HG03108 (cell line): ENCODE results near the gene OR8K1.

Experiments
- ATAC-seq: cut with Tn5 transposase; IDR thresholded peaks from one replicate; pipeline ENCODE4 v1.9.1; 2021; ENCODE audit warnings: moderate library complexity; ENCODE audit not compliant: unreplicated experiment

Gene OR8K1

DNA sequence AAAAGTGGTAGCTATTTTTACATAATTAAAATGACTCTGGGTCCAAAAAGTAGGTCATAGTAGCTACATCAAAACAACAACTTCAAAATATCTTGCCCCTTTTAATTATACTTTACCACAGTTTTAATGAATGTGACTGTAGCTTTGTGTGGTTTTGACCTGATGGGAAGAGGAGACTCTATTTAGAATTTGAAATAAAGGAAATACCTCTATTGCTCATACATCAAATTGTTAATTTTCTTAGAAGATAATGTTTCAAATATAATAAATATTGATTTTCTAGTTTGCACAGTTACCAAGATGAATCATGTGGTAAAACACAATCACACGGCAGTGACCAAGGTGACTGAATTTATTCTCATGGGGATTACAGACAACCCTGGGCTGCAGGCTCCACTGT lies at the start of gene OR8K1:
Gene OR8K1, plus strand, starts transcription at position 301 of the 400 bp plus-strand sequence. Its CDS starts 0 bp downstream, at position 301.
- ATAC-seq = no peak

DNA sequence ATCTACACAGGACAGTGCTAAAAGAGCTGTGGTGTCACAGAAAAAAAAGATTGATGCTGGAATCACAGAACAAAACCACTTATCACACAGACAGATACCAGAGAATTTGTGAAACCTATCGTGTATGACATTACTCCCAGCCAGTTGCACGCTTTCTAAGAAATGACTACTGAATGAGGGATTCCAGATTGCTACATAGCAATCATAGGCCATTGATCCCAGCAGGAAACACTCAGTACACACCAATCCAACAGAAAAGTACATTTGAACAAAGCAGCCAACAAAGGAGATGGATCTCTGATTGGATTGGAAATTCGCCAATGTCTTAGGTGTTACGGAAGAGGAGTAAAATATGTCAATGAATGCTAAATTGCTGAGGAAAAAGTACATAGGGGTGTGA lies 48.9 kb upstream of the OR8K1 start:
- no peak for ATAC-seq

DNA sequence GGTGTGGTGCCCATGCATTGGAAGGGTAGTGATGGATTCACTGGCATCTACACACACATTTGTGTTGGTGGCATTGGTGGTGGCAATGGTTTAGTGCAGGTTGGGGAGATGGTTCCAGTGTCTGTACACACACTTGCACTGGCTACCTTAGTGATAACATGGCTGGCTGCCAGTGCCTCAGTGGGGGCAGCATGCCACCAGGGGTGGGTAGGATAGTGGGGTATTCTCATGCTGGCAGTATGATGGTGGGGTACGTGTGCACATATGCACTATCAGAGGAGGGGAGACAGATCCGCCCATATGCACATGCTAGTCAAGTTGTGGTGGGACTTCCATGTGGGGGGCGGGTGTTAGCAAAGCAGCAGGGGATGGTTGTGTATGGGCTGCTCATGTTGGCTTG lies 38.0 kb upstream of the OR8K1 start:
- no peak for ATAC-seq

DNA sequence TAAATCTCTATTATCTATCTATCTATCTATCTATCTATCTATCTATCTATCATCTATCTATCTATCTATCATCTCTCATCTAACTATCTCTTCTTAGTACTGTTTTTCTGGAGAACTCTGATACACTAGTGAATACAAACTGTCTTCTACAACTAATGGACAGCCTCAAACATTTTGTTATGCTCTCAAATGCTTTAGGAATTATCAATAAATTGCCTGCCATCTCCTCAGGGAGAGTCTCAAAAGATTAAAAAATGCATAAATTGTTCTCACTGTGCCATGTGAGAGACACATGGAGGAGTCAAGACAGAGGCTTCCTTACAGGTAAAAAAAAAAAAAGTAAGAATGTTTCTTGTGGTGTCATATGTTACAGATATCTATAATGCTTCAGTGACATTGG lies 31.0 kb upstream of the OR8K1 start, which contains the start of gene OR8K3:
Gene OR8K3, plus strand, starts transcription at position 301 of the 400 bp plus-strand sequence. CDS start 3,163 bp downstream, outside the sequence.
- no peak for ATAC-seq

DNA sequence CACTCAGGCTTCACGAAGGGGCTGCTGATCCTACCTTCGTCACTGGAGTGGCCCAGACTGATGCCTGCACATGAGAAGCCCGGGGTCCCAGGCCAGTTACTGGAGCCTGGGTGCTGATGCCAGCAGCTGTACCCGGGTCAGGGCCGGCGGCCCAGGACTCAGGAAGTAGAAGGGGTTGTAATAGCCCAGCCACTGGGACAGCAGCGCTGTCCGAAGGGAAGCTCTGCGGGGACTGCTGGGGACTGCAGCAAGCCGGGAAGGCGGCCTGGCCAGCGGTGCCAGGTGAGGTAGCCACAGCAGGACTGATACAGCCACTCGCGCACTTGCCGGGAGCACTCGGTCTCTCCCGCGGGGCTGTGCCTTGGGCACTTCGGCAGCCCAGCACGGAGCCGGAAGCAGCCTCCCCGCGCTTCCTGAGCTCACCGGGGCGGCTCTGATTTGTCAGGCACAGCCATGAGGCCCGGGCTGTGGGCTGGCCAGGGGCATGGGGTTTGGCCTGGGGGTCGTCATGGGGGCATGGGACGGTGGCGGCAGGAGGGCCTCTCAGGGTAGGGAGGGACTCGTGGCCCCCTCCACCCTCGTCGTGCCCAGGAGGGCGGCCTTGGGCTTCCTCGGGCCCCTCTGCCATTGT lies 13.9 kb upstream of the OR8K1 start:
- no peak for ATAC-seq

DNA sequence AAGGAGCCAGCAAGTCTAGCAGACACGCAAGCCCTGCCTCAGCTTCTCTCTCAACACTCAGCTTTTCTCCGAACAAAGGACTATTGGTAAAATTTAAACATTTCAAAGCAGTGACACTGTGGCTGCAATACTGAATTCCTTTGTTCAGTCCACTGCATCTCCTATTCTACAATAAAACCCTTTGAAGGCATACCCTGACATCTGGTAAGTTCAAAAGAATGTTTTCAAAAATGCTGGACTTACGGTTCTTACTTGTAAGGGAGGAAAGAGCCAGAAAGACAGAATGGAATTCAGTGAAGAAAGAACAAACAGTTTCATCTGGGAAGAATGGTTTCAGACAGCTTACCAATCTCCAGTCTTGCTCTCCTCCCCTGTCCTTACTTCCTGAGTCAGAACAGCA lies 12.7 kb upstream of the OR8K1 start:
- no peak for ATAC-seq

DNA sequence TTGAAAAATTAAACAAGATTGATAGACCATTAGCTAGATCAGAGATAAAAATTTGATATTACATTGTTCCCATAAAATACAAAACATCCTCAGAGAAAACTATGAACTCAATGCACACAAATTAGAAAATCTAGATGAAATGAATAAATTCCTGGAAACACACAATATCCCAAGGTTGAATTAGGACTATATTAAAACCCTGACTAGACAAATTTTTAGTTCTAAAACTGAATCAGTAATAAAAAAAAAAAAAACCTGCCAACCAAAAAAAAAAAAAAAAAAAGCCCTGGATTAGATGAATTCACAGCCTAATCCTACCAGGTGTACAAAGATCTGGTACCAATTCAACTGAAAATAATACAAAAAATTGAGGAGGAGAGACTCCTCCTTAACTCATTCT lies 5.5 kb upstream of the OR8K1 start:
- no peak for ATAC-seq

DNA sequence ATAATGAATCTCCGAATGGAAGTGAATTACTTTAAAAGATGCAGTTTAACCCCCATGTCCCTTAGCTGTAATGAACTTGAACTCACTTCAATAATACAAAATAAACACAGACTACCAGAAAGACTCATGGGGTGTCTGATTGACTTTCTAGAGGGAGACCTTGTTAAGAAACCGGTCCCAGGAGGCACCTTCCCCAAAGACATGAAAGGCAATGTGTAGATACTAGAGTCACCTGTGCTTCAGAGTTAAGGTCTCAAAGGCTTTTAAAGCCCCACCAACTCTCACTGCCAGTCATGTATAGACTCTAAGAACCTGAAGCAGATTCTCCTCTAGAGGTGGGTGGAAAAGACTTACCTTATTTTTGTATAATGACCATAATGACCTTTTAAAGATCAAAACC lies 8.2 kb downstream of the OR8K1 start, which contains the start of gene OR8J1:
Gene OR8J1, plus strand, starts transcription at position 301 of the 400 bp plus-strand sequence. CDS start 5,956 bp downstream, outside the sequence.
- no peak for ATAC-seq

DNA sequence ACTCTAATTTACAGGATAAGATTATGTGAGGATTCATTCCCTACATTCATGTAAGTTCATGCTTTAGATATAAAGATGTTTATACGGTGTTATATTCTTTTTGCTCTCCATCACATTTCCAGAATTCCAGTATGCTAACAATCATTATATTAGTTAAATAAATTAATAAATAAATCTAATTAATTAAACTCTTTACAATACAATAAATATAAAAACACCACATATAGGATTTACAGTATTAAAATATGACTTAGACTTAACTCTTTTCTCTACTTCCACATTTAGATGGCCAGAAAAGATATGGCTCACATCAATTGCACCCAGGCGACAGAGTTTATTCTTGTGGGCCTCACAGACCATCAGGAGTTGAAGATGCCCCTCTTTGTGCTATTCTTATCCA lies 29.5 kb downstream of the OR8K1 start, which contains the start of gene OR8U1:
Gene OR8U1, plus strand, starts transcription at position 301 of the 400 bp plus-strand sequence. Its CDS starts 0 bp downstream, at position 301.
- ATAC-seq = no peak

DNA sequence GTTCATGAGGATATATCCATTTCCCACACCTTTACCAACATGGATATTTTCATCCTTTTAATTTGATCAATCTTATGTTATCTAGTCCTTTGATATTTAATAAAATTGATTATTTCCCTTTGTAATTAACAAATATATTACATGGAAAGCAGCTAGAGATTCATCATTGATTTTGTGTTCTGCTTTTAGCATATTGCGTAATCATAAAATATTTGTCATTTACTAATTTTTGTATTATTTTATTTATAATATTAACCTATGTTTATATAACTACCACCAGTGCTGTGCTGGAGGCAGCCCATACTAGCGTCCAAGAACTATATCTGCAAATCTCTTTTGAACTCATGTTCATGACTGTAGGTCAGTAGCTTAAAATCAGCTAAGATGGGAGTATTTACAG lies 34.3 kb downstream of the OR8K1 start:
- no peak for ATAC-seq

DNA sequence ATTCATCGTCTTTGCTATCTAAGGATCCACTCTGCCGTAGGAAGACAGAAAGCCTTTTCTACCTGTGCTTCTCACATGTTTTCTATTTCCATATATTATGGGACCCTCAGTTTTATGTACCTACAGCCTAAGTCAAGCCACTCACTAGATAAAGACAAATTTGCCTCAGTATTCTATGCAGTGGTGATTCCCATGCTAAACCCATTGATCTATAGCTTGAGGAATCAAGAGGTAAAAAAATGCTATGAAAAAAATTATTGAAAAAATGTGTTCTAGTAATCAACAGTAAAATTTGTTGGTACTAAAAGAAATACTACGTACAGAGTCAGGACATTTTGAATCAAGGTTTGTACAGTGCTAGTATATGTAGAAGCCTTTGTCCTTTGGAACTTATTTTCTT lies 48.5 kb downstream of the OR8K1 start:
- ATAC-seq = no peak

DNA sequence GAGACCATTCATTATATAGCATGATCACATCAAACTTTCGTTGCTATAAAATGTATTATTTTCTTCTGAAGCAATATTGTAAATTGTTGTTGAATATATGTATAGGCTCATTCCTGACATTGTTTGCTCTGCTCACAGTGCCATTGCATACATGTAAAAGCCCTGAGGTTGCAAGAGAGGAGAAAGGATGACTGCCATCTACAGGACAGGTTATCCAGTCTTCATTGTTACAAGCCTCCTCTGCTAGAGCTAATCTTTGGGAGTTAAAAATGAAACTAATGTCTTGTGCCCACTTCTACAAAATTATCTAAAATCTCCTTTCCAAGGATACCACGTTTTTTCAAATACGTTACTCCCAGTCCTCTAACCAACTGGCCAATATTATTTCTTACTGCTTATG lies 50.2 kb downstream of the OR8K1 start:
- ATAC-seq = no peak
